HG03439 (cell line): ENCODE measurements around the gene MAD1L1.
"Not testable (repeated sequence)": the region's sequence is repeated elsewhere in the genome, so short reads cannot be mapped to it uniquely, and the experiment has no call there.

Experiments used
- ATAC-seq: cut with Tn5 transposase; IDR thresholded peaks from one replicate; pipeline ENCODE4 v1.9.1; 2021; ENCODE audit warnings: mild to moderate bottlenecking, moderate library complexity; ENCODE audit not compliant: unreplicated experiment

Gene MAD1L1

DNA sequence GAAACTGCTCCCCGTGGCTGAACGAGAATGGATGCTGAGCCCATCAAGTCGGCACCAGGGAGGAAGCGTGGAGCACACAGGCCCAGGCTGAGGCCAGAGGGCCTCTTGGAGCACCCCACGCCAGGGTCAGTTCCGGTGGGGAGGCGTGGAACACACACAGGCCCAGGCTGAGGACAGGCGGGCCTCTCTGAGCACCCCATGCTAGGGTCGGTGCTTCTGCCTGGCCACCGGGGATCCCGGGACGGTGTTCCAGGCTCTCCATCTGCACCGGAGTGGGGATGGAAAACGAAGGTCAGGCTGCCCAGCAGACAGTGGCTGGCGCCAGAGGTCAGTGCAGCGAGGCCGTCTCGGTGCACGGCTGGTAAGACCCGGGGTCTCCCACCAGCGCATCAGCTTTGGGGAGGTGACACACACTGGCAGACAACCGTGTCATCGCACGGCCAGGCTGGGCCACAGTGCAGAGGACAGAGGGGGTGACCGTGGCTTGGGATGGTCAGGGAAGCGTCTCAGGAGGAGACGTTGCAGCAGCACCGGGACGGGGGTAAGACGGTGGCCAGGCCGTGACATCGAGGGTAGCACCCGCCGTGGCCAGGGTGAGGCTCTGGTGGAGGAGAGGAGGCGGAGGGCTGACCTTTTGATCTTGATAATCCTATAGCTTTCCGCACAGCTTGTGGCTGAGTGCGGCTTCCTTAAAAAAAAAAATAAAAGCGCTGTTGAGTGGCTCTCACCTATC lies 358.7 kb downstream of the MAD1L1 start:
- no peak for ATAC-seq

DNA sequence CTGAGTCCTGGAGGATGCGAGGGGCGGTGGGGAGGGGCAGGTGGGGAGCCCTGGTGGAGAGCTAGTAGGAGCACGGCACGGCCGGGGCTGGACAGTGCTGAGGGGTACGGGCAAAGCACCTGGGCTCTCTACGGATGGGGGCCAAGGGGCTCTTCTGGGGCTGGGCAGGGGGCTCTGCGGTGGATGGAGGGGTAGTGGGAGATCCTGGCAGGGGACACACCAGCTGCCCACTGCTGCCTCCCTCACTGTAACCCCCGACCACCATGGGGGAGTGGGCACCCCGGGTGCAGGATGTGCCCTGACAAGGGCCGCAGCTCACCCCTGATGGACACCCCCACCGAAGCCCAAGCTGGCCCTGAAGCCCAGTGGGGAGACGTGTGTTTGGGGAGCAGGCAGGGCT lies 359.3 kb downstream of the MAD1L1 start:
- no peak for ATAC-seq

- no peak for ATAC-seq
Measured at GRCh38 chr7:1873070-1873405, 359.7 kb downstream of the MAD1L1 start.

DNA sequence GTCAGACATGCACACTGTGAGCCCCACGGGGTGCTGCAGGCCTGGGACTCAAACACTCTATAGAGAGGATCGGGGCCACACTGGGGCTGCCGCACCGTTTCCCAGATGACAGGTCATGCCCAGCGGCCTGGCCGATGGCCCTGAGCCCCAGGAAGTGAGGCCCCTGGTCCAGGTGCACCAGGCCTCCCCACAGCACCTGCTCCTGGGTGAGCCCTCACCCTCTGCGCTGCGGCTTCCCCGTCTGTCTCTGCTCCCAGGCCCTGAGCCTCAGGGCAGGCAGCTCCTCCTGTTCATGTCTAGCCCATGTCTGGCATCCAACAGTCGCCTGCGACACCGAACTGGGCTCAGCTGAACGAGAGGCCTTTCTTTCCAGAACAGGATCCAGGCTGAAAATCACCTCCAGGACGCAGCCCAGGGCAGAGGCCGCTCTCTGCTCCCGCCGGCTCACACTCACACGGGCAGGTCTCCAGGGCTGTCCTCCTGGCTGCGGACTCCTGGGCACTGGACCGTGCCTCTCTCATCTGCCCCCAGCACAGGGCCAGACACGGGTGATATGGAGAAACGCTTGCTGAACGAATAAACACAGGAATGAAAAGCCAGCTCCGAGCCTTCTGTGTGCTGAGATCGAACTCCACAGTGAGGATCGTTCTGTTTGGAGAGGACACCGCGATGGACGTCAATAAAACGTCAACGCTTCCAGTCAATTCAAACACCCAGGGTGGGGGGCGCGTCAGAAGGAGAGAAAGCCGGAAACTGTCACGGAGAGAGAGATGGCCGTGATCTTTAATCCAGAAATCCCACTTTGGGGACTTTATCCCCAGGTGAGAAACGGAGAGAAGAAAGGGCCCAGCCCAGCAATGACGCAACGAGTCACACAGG lies 360.3 kb downstream of the MAD1L1 start:
- ATAC-seq: no peak

DNA sequence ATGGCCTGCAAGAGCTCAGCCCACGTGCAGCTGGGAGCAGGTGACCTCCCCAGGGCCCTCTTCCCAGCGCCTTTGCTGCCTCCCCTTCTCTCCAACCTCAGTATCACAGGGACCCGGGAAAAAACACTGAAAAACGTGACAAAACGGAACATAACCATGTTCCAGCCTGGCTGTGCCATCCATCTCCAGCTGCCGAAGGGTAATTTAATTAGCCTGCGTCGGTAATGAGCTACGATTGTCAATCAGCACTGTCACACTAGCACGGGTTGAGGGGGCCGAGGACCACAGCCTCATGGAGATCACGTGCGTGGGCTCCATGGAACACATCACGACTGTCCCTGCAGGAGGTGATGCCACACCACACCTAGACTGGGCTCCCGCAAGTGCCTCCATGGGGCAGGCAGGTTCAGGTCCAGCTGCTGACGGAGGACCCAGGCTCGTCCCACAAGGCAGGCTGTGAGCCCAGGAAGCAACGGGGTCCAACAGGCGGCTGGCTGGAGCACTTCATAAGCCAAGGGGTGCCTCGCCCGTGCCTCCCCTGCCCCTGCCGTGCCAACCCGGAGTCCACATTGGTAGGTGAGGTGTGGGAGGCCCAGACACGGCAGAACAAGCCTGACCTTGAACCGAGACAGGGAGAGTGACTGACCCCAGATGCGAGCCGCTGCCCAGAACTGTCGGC lies 363.2 kb downstream of the MAD1L1 start:
- ATAC-seq: no peak

DNA sequence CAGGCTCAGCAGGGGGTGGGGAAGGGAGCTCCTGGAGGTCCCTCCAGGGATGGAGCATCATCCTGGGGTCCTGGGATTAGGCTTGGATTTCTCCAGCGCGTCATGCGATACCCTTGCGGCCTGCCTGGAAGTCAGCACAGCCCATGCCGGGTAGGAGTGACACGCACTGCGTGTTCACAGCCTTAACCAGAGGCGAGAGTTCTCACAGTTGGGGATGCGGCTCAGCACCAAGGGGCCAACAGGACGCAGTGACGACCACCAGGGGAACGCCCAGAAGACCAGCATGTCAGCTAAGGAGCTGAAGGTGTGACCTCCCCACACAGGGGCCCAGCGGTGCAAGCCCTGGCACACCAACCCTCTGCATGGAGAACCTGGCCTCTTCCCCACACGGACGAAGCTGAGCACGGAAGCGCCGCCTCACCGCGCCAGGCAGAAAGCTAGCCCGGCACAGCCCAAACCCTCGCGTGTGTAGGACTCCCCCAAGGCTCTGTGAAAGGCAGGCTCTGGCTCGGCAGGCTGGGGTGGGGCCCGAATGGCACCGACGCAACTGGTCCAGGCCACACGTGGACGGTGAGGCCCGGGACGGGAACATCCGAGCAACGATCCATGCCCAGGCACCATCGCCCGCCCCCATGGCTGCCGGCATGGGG lies 364.1 kb downstream of the MAD1L1 start:
- ATAC-seq: no peak

DNA sequence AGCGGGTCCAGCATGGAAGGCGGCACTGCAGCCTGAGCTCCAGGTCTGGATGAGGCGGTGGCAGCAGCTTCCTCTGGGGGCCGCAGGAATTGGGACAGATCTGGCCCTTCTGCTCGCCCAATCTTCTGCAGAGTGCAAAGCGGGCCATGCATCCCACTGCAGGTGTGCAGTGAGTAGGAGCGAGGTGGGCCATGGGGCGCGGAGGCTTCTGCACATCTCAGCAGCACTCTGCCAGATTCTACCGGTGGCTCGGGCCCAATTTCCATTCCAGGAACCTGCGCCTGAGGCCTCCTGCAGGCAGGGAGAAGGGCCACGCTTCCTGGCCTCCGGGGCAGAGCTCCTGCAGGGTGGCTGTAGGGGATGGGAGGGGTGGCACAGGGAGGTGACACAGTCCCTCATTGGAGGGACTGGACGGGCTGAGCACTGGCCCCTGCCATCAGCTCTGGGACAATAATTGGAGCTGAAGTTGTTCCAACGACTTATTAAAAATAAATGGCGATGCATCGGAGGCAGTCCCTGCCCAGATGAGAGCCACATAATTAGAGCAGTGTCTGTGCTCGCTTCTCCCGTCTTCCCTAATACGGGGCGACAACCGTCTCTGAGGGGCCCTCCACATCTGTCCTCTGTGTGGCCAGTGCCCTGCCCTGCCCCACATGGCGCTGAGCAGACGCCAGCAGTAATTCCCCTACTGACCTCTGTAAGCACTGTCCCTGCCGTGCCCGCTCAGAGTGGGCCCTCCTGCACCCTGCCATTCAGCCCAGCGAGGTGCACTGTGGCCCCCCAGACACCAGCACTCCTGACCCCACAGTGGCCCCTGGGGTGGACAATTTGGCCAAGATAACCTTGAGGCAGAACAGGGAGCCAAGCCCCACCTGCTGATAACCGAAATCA lies 365.1 kb downstream of the MAD1L1 start:
- ATAC-seq: no peak

GRCh38 chr7:1866601-1867000 lies 366.1 kb downstream of the MAD1L1 start:
- ATAC-seq: no peak

DNA sequence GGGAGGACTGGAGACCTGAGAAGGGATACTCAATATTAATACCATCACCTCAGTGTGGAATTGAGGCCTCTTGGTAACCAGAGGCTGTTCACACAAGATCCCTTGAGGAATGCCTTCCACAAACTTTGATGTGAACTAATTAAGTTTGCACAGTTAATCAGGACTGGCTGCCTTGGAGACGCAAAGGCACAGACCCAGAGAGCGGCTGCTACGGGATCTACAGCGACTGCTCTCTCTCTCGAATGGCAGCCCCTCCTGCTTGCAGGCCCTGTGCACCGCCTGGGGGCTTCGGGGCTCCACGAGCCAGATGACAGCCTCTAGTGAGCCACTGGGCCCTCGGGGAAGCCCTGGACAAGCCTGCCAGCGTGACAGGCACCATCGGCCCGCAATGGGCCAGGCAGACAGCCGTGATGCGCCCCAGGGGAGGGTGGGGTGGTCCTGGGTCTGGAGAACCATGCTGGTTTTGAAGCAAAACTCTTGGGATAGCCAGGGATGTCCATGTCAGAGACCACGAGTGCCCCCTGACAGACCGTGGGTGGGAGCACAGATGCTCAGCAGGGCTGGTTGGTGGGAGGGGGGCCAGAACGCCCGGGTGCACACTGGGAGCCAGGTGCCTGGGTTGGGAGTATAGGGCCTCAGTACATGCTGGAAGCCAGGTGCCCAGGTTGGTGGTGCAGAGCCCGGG lies 367.0 kb downstream of the MAD1L1 start:
- ATAC-seq: no peak

GRCh38 chr7:1865000-1865555 lies 367.7 kb downstream of the MAD1L1 start:
- no peak for ATAC-seq

GRCh38 chr7:1864161-1864940 lies 368.4 kb downstream of the MAD1L1 start:
- no peak for ATAC-seq

DNA sequence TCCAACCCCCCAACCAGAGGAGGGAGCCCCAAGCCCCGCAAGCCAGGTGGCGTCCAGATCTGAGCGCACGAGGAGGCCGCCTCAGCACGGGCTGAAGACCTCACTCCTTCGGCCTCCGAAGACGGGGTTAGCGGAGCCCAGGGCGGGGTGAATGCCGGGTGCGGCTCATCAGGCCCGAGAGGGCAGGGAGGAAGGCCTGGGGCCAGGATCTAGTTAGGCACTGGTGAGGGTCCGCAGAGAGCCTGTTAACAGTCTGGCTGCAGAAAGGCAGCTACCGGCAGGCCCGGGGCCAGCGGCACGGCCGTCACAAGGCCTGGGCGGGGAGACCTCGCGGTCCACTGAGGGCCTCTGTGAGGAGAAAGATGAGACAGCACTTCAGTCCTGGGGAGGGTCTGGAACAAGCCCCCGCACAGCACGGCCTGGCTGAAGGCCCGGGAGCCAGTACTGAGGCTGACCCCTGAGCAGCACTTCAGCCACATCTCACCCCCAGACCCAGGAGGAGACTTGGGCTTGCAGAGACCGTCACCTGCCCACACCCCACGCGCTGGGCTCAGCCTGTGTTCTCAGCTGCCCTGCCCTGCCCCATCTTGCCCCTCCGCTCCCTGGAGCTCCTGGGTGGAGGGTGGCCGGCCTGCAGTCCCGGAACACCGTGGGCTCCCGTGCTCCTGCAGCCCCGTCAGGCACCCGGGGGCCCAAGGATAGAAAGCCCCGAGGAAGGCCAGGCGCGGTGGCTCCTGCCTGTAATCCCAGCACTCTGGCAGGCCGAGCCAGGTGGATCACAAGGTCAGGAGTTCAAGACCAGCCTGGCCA lies 369.4 kb downstream of the MAD1L1 start:
- no peak for ATAC-seq

DNA sequence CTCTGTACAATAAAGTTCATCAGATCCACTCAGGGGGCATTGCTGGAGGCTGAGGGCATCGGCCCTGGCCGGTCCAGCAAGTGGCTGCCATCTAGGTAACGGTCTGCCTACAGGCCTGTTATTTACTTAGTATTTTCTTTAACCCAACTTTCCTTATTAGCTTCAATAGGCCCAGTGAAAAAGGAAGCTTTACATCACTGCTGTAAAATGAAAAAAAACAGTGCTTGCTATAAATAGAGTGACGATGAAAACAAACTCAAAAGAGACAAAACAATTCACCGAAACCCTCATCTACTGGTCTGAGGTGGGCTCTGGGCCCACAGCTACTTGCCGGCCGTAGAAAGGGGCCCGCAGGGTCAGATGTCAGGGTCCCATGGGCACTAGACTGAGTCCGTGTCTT lies 370.2 kb downstream of the MAD1L1 start:
- no peak for ATAC-seq

GRCh38 chr7:1861799-1862458 lies 370.8 kb downstream of the MAD1L1 start:
- no peak for ATAC-seq

- not testable (repeated sequence) for ATAC-seq
Measured at GRCh38 chr7:1860881-1861798, 371.6 kb downstream of the MAD1L1 start.
